Spleen (tissue), 7 donors: ENCODE measurements around the gene ALCAM.

Experiments
- CTCF ChIP-seq, 11 experiments: fragments of 200-600 bp in 7 of 11; fragments of 450-650 bp in 4 of 11; sonication (generic) in 4 of 11; IDR thresholded peaks in 8 of 11; conservative IDR thresholded peaks in 3 of 11; 1 replicate in 7 of 11; 2 replicates in 4 of 11; pipeline versions ENCODE4 v1.4.0 to v1.8.0; 2016 to 2021; ENCODE audit warnings: antibody characterized with exemption in 11 of 11, inconsistent platforms in 4 of 11, mild to moderate bottlenecking in 1 of 11
- POLR2A ChIP-seq, 3 donors: fragments of 450-650 bp; IDR thresholded peaks; one replicate each; pipeline ENCODE4 v1.5.1; 2017; ENCODE audit warnings: antibody characterized with exemption in 3 of 3, mild to moderate bottlenecking in 1 of 3
- donor health status: DM: no; HTN: no; CAD: no; lungs with moderate emphysema.
- donor health status: DM: no; HTN: no; CAD: no.
- donor health status: DM: no; HTN: no; CAD: no.

DNA sequence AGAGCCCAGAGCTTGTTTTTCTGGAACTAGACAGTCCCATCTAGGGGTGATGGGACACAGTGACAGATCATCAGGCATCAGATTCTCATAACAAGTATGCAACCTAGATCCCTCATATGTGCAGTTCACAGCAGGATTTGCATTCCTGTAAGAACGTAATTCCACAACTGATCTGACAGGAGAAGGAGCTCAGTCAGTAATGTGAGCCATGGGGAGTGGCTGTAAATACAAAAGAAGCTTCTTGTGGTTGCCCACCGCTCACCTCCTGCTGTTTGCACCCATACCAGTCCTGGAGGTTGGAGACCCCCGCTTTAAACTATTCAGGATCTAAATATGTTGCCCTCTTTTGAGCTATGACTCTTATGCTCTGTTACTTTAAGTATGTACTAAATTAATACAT lies 167.3 kb downstream of the ALCAM start:
- TF ChIP-seq CTCF (IDR thresholded peaks at IDR 0.05 in 8 of 11, conservative IDR thresholded peaks at IDR 0.05 in 3 of 11) (no peak), POLR2A (IDR thresholded peaks at IDR 0.05) (no peak)
